HepG2 (cell line): Measurements from ENCODE around the gene MARS1. TPM values are rescaled to one million over a fixed set of nuclear protein-coding genes. Genes with fewer than 3 reads are reported as not detected.
A peak's percentile ranks its signal among the peaks of the same experiment; 100 is the strongest.

Source experiments
- ATAC-seq: fragments of 200-7000 bp; cut with Tn5 transposase; 3 replicates; pipeline ENCODE4 v1.9.1; 2020; ENCODE audit warnings: mild to moderate bottlenecking, moderate library complexity
- BruUV-seq: library from RNA; stranded (reverse); fragments of 400-500 nt; replicated peaks from 2 replicates; lab custom pipeline; 2021; lab: Mats Ljungman, UMichigan
- CTCF ChIA-PET: fragments of 300-600 bp; formaldehyde crosslinking; extraction: SDS; loops from one replicate; lab custom pipeline; 2021; ENCODE audit warnings: low total read pairs, inconsistent platforms, low intra/inter-chr PET ratio; lab: Yijun Ruan, JAX
- POLR2A ChIA-PET: fragments of 350-600 bp; sonication (Branson Sonifier 250); formaldehyde crosslinking; loops from one replicate; lab custom pipeline; 2020; ENCODE audit warnings: antibody characterized with exemption, inconsistent platforms; lab: Yijun Ruan, JAX
- DNase-seq: peaks from one replicate; pipeline ENCODE4 v3.0.0-alpha.2; 2015; ENCODE audit warnings: low spot score
- FAIRE-seq: peaks from 3 replicates; lab custom pipeline; 2011; peaks lifted over from hg19 to GRCh38; lab: Jason Lieb, UNC
- H2AFZ ChIP-seq: one replicate; pipeline ENCODE4 v1.6.1; 2011; ENCODE audit warnings: low read length, inconsistent platforms
- H3K27ac ChIP-seq: fragments of 300-600 bp; 3 replicates; pipeline ENCODE4 v1.8.0; 2011; ENCODE audit warnings: mixed run types, mild to moderate bottlenecking, mixed read lengths, low read length, inconsistent platforms; ENCODE audit not compliant: insufficient read depth; ENCODE audit errors: extremely low read length
- H3K27me3 ChIP-seq, 2 experiments: fragments of 200-600 bp in 1 of 2; 2 replicates in 1 of 2; 3 replicates in 1 of 2; pipeline versions ENCODE4 v1.6.0 to v1.8.0; 2011; ENCODE audit warnings: low read length in 2 of 2, mild to moderate bottlenecking in 2 of 2, moderate library complexity in 2 of 2, inconsistent platforms in 1 of 2; ENCODE audit not compliant: insufficient read depth in 2 of 2, control insufficient read depth in 1 of 2
- H3K36me3 ChIP-seq, 2 experiments: fragments of 200-600 bp in 1 of 2; replicated peaks in 1 of 2; 2 replicates in 1 of 2; 3 replicates in 1 of 2; pipeline versions ENCODE4 v1.5.1 to v1.8.0; 2011; ENCODE audit warnings: low read length in 2 of 2, inconsistent platforms in 1 of 2; ENCODE audit not compliant: insufficient read depth in 2 of 2, control insufficient read depth in 1 of 2
- H3K4me1 ChIP-seq: 2 replicates; pipeline ENCODE4 v1.5.1; 2012; ENCODE audit warnings: low read length, inconsistent platforms; ENCODE audit not compliant: insufficient read depth
- H3K4me2 ChIP-seq: 2 replicates; pipeline ENCODE4 v1.6.0; 2011; ENCODE audit warnings: low read depth, low read length, inconsistent platforms
- H3K4me3 ChIP-seq, 3 experiments: fragments of 200-600 bp in 1 of 3; sonication (generic), shearing (Covaris generic) in 1 of 3; replicated peaks in 1 of 3; 2 replicates each; pipeline ENCODE4 v1.5.1; 2011 to 2016; ENCODE audit warnings: low read length in 3 of 3, inconsistent platforms in 2 of 3, low read depth in 2 of 3, mild to moderate bottlenecking in 2 of 3, control low read depth in 1 of 3, mixed read lengths in 1 of 3; ENCODE audit not compliant: insufficient read depth in 1 of 3
- H3K79me2 ChIP-seq: one replicate; pipeline ENCODE4 v1.6.1; 2011; ENCODE audit warnings: low read length, inconsistent platforms; ENCODE audit not compliant: insufficient read depth
- H3K9ac ChIP-seq: 2 replicates; pipeline ENCODE4 v1.6.0; 2011; ENCODE audit warnings: mild to moderate bottlenecking, low read depth, low read length, inconsistent platforms; ENCODE audit not compliant: insufficient read depth
- H3K9me3 ChIP-seq: 2 replicates; pipeline ENCODE4 v1.5.1; 2012; ENCODE audit warnings: mild to moderate bottlenecking, low read length
- H4K20me1 ChIP-seq: 2 replicates; pipeline ENCODE4 v1.6.0; 2011; ENCODE audit warnings: inconsistent platforms, mild to moderate bottlenecking, low read length, moderate library complexity; ENCODE audit not compliant: insufficient read depth
- FOXO4 ChIP-seq: sonication (generic); formaldehyde crosslinking; conservative IDR thresholded peaks from 2 replicates; pipeline ENCODE4 v1.8.1; 2023; ENCODE audit warnings: missing genetic modification reagents
- RBFOX2 ChIP-seq: fragments of 200-400 bp; formaldehyde crosslinking; IDR thresholded peaks from 2 replicates; pipeline ENCODE4 v1.6.1; 2017; ENCODE audit warnings: low read depth, mild to moderate bottlenecking, low read length
- SMAD3 ChIP-seq: sonication (generic); formaldehyde crosslinking; IDR thresholded peaks from 2 replicates; pipeline ENCODE4 v1.4.0; 2020; ENCODE audit warnings: missing genetic modification reagents
- TRIM24 ChIP-seq: sonication (generic); formaldehyde crosslinking; IDR thresholded peaks from 2 replicates; pipeline ENCODE4 v1.8.0; 2022; ENCODE audit warnings: mild to moderate bottlenecking, missing genetic modification reagents
- ZNF232 ChIP-seq: sonication (generic); formaldehyde crosslinking; IDR thresholded peaks from 2 replicates; pipeline ENCODE4 v1.4.0; 2020; ENCODE audit warnings: missing genetic modification reagents, borderline replicate concordance
- ZNF629 ChIP-seq: sonication (generic); formaldehyde crosslinking; conservative IDR thresholded peaks from 2 replicates; pipeline ENCODE4 v1.5.0; 2020; ENCODE audit warnings: missing genetic modification reagents
- ZNF737 ChIP-seq: sonication (generic); formaldehyde crosslinking; IDR thresholded peaks from 2 replicates; pipeline ENCODE4 v1.5.0; 2020; ENCODE audit warnings: missing genetic modification reagents, mild to moderate bottlenecking, borderline replicate concordance
- ZNF784 ChIP-seq: sonication (generic); formaldehyde crosslinking; IDR thresholded peaks from 2 replicates; pipeline ENCODE4 v1.5.1; 2020; ENCODE audit warnings: missing genetic modification reagents, mild to moderate bottlenecking, borderline replicate concordance
- WGBS: methylation state at CpG from one replicate; pipeline ENCODE4 v1.1.6; 2017; ENCODE audit warnings: low lambda C conversion rate; 5-methylcytosine and 5-hydroxymethylcytosine counted together
- in situ Hi-C: cut with HindIII; loops from 2 replicates; pipeline ENCODE4 v1.10.0; 2017; ENCODE audit warnings: low pct_unique_long_range_greater_than_20kb; ENCODE audit not compliant: extremely low pct_ligation_motif_present
- intact Hi-C: fragments of 100-400 bp; cut with micrococcal nuclease; formaldehyde crosslinking; loops from one replicate; pipeline ENCODE4 v1.10.0; 2022; ENCODE audit not compliant: unreplicated experiment
- polyA plus RNA-seq, 8 experiments: library from polyadenylated mRNA; depleted of rRNA in 3 of 8; stranded (reverse) in 7 of 8; unstranded in 1 of 8; fragments of >200 nt; fragmentation: Illumina TruSeq in 4 of 8; extraction: Trizol in 4 of 8; gene quantifications; 2 replicates each; pipeline versions ENCODE4 v1.2.1 to v1.2.3, GENCODE V29; 2011 to 2016; ENCODE audit warnings: low read depth in 4 of 8, missing spikeins in 1 of 8, mixed read lengths in 1 of 8; ENCODE audit not compliant: insufficient read depth in 1 of 8
- total RNA-seq, 5 experiments: library from RNA; depleted of rRNA; stranded (reverse); fragments of >200 nt; fragmentation: Illumina TruSeq; extraction: Trizol; gene quantifications; 2 replicates each; pipeline ENCODE4 v1.2.3, GENCODE V29; 2016; ENCODE audit warnings: low read depth in 1 of 5
- TF ChIP-seq, protein P1 (sequence below): sonication (generic); formaldehyde crosslinking; IDR thresholded peaks from 2 replicates; pipeline ENCODE4 v1.4.0; 2020; ENCODE audit warnings: mild to moderate bottlenecking, missing genetic modification reagents
- TF ChIP-seq, protein P2 (sequence below): sonication (generic); formaldehyde crosslinking; IDR thresholded peaks from 2 replicates; pipeline ENCODE4 v1.5.1; 2020; ENCODE audit warnings: mild to moderate bottlenecking, missing genetic modification reagents, moderate library complexity

MARS1 gene
- total and polyA plus RNA-seq, 2 of the 13 experiments (the other 11 are each of a cell fraction or from before 2014, with no cell fraction given): 115 to 181 TPM

DNA sequence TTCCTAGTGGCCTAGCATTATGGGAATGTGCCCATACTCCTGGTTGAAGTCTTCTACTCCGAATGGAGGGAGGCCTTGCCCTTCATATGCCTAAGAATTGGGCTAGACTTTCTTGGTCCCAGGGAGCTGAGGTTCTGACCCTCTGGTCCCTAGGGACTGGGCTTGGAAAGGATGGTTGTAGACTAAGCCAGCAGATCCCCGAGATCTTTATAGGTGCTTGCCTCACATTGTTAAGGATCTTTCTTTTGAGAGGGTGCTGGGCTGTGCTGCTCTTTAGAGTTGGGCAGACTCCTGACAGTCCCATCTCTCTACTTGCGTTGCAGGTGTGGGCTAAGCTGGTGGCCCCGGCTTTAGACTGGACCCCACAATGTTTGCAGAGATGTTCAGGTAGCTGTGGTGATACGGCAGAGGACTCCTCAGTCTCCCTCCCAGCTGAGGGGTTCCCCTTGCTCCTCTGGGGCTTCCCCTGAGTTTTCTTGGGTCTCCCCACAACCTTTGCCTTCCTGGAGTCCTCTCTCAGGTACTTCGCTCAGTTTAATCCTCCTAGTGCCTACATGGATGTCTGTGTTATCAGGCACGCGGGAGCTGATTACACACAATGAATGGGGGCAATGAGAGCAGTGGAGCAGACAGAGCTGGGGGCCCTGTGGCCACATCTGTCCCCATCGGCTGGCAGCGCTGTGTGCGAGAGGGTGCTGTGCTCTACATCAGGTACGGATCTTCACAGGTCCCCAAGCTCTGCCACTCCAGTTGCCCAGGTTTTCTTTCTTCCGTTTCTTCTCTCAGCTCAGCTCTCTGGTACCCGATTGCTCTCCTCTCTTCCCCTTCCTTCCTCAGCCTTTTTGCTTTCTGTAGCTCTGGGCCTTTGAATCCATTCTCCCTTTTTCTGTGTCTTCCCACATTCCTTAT lies 36.1 kb downstream of the MARS1 start:
- peak overlapping the region; percentile 91 for H3K4me2 ChIP-seq
- peaks cover 17 to 46% of the 10 kb centered on the region in 2 experiments; a peak in 4 of 5 replicates for H3K36me3 ChIP-seq
- H3K79me2 ChIP-seq: peaks cover 28% of the 10 kb centered on the region
- intact Hi-C loops: loop anchor here (1.0 to 5.0 kb wide), 2 partner anchors 55 to 98 kb away; no protein-coding TSS in a partner anchor
- WGBS: 58% methylated on average over 11 of the region's 14 CpGs
- no TSS peak for BruUV-seq
- ChIA-PET POLR2A (interaction anchor here (0.7 to 3.0 kb wide), 14 partner anchors 8 to 87 kb away, joined by 3 to 21 read pairs (median 4); partner anchors contain the start of genes ARHGEF25, DCTN2 and INHBE), CTCF (no interaction called here)
- TF ChIP-seq ZNF232: peak; percentile 52; the same call in 1 of the 2 replicates
- TF ChIP-seq, protein P1, sequence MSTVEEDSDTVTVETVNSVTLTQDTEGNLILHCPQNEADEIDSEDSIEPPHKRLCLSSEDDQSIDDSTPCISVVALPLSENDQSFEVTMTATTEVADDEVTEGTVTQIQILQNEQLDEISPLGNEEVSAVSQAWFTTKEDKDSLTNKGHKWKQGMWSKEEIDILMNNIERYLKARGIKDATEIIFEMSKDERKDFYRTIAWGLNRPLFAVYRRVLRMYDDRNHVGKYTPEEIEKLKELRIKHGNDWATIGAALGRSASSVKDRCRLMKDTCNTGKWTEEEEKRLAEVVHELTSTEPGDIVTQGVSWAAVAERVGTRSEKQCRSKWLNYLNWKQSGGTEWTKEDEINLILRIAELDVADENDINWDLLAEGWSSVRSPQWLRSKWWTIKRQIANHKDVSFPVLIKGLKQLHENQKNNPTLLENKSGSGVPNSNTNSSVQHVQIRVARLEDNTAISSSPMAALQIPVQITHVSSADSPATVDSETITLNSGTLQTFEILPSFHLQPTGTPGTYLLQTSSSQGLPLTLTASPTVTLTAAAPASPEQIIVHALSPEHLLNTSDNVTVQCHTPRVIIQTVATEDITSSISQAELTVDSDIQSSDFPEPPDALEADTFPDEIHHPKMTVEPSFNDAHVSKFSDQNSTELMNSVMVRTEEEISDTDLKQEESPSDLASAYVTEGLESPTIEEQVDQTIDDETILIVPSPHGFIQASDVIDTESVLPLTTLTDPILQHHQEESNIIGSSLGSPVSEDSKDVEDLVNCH (CRISPR knock-in tag): 0 out of 2 replicates have a peak, but pooled peaks have one; percentile 9
- TF ChIP-seq, protein P2, sequence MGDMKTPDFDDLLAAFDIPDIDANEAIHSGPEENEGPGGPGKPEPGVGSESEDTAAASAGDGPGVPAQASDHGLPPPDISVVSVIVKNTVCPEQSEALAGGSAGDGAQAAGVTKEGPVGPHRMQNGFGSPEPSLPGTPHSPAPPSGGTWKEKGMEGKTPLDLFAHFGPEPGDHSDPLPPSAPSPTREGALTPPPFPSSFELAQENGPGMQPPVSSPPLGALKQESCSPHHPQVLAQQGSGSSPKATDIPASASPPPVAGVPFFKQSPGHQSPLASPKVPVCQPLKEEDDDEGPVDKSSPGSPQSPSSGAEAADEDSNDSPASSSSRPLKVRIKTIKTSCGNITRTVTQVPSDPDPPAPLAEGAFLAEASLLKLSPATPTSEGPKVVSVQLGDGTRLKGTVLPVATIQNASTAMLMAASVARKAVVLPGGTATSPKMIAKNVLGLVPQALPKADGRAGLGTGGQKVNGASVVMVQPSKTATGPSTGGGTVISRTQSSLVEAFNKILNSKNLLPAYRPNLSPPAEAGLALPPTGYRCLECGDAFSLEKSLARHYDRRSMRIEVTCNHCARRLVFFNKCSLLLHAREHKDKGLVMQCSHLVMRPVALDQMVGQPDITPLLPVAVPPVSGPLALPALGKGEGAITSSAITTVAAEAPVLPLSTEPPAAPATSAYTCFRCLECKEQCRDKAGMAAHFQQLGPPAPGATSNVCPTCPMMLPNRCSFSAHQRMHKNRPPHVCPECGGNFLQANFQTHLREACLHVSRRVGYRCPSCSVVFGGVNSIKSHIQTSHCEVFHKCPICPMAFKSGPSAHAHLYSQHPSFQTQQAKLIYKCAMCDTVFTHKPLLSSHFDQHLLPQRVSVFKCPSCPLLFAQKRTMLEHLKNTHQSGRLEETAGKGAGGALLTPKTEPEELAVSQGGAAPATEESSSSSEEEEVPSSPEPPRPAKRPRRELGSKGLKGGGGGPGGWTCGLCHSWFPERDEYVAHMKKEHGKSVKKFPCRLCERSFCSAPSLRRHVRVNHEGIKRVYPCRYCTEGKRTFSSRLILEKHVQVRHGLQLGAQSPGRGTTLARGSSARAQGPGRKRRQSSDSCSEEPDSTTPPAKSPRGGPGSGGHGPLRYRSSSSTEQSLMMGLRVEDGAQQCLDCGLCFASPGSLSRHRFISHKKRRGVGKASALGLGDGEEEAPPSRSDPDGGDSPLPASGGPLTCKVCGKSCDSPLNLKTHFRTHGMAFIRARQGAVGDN (CRISPR knock-in tag): peak; percentile 16; the same call in 1 of the 2 replicates
- 0 out of 2 replicates have a peak, but pooled peaks have one; percentile 31 for TF ChIP-seq RBFOX2
- 0 out of 2 replicates have a peak, but pooled peaks have one; percentile 43 for TF ChIP-seq ZNF784 (CRISPR knock-in tag)
- TF ChIP-seq ZNF629 (CRISPR knock-in tag): 0 out of 2 replicates have a peak, but pooled peaks have one; percentile 19
- TF ChIP-seq TRIM24: no peak
- peak; percentile 39; the same call in 1 of the 2 replicates for TF ChIP-seq ZNF737 (CRISPR knock-in tag)
- no peak for TF ChIP-seq SMAD3 (CRISPR knock-in tag)
- TF ChIP-seq FOXO4: 0 out of 2 replicates have a peak, but pooled peaks have one; percentile 56
- DNase-seq (no peak), ATAC-seq (no peak), FAIRE-seq (no peak)
- no peaks in the 10 kb centered on the region; a peak in 1 of 5 replicates for H3K27me3 ChIP-seq
- peak overlapping the region; percentile 89 for H3K9ac ChIP-seq
- H3K9me3 ChIP-seq: no peaks in the 10 kb centered on the region
- peaks cover 33% of the 10 kb centered on the region for H3K4me1 ChIP-seq
- no peak overlapping the region for H2AFZ ChIP-seq
- H3K4me3 ChIP-seq: peak overlapping the region; percentile 89 to 93 (median 89)
- peaks cover 12% of the 10 kb centered on the region for H4K20me1 ChIP-seq
- H3K27ac ChIP-seq: peak overlapping the region; percentile 85
- in situ Hi-C loops: no loop called here
